ENCODE results near the gene PTPRG.

PTPRG gene

DNA sequence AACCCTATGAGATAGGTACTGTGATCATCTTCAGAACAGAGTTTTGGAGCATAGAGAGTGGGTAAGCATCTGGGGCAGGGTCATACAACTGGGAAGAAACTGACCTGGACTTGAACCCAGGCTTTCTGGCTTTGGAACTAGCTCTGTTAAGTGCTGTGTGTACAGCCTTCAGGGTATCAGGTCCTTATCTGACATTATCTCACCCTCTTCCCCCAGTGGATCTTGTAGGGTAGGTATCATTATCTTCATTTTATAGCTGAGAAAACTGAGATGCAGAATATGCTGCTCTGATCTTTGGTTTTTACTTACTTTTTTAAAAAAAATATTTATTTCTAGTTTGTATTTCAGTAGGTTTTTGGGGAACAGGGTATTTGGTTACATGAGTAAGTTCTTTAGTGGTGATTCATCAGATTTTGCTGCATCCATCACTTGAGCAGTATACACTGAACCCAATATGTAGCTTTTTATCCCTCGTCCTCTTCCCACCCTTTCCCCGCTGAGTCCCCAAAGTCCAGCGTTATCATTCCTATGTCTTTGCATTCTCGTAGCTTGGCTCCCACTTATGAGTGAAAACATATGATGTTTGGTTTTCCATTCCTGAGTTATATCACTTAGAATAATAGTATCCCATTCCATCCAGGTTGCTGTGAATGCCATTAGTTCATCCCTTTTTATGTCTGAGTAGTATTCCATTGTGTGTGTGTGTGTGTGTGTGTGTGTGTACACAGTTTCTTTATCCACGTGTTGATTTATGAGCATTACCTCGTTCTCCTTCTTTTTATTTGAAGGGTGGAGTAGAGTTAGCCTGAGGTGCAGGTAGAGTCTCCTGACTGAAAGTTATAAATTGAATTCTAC is 271.2 kb downstream of the PTPRG start:
- no peak for DNase-seq

- no peak for DNase-seq
Measured at GRCh38 chr3:61839256-61839655, 277.9 kb downstream of the PTPRG start.

DNA sequence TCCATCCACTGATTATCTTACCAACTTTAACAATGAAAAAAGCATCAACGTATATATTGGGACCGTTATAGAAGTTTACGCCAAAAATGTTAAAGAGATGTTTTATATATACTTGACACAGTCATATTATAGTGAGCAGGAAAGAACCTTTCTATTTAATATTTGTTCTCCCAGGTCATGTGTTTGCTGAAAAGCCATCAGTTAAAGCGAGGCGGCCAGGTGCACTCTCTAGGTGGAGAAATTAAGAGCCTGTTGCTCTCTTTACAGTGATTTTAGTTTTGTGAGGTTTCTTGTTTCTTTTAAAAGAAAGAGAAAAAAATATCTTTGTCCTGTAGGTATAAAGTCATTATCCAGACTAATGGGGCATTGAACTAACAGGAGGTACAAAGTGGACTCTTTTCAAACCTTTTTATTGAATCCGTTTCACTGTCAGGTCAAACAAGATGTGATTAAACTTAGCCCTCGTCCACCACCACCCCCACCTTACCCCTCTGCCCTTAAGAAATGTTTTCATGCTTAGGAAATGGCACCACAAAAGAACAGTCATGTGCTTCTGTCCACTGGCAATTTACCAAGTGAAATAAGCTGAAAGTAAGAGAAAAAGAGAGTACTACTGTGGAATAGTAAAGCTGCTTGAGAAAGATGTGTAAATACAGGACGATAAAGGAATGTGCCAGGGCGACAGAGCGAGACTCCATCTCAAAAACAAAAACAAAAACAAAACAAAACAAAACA is 279.9 kb downstream of the PTPRG start:
- no peak for DNase-seq

- DNase-seq = no peak
Measured at GRCh38 chr3:61841988-61842387, 280.6 kb downstream of the PTPRG start.

- DNase-seq = no peak
Measured at GRCh38 chr3:61844346-61844745, 283.0 kb downstream of the PTPRG start.

- DNase-seq = no peak
Measured at GRCh38 chr3:61846488-61846887, 285.1 kb downstream of the PTPRG start.

- no peak for DNase-seq
Measured at GRCh38 chr3:61847784-61848462, 286.6 kb downstream of the PTPRG start.

DNA sequence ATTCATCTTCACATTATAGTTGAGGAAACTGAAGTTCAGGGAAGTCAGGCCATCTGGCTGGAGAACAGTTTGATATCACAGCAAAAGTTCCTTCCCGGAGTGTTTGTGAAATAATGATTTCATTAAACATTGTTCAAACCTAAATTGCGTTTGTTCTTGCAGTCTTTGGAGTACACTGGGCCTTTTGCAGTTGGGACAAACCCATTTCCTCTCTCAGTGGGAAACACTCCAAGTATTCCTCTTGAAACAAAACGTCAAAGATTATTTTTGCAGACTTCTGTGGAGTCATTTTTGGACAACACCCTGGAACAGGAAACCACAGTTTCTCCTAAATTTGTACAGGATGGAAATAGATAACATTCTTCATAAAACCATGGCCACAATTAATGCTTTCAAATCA is 287.5 kb downstream of the PTPRG start:
- no peak for DNase-seq

GRCh38 chr3:61853912-61854311 is 292.5 kb downstream of the PTPRG start:
- DNase-seq = no peak

GRCh38 chr3:61855211-61855610 is 293.8 kb downstream of the PTPRG start:
- no peak for DNase-seq

DNA sequence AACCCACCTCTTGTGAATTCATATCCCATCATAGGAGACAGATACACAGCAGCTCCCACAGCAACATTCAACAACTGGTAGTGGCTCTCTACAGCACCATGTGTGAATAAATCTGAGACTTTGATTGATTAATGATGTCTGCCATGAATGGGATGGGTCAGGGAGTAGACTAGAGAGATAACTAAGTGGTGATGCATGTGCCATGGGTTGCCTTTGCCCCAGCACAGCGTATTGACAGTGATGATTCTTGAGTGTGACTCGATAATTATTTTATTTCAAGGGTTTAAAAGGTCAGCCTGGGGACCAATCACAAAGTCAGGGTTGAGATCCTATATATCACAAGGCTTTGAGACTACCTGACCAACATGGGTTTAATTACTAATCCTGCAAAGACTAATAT is 295.9 kb downstream of the PTPRG start:
- no peak for DNase-seq

- no peak for DNase-seq
Measured at GRCh38 chr3:61858054-61858453, 296.7 kb downstream of the PTPRG start.

DNA sequence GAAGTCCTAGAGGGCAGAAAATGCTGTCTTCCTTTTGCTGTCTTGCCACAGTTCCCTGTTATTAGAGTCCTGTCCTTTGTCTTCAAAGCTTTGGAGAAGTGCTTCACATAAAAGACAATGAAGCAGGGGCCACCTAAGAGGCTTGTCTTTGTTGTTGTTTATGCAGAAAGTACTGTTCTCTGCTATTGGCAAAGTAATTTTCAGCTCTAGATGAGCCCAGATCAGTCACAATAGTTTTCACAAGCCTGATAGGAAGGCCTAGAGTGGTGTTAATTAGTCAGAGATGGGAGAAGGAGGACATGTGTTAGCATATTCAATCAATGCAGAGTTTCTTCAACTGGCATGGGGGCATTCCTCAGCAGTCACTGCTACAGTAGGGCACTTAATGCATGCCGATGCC is 300.0 kb downstream of the PTPRG start:
- DNase-seq = no peak

- no peak for DNase-seq
Measured at GRCh38 chr3:61862614-61863289, 301.4 kb downstream of the PTPRG start.

- DNase-seq = no peak
Measured at GRCh38 chr3:61863579-61863978, 302.2 kb downstream of the PTPRG start.

DNA sequence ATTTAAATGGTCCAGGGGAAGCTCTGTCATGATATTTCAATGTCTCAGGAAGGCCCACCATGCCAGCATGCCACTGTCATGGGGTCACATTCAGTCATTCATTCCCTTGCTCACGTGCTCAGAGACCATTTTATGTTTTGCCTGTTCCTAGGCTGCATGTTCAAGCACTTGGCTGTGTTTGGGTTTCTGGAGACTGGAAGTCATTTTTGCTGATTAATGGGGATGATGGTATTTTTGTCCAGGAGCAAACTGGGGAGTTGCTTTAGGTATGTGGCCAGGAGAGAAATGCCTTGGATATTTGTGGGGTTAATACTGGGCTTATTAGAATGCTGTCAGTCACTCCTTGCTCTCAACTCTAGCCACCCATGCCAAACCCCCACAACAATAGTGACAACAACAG is 303.5 kb downstream of the PTPRG start:
- DNase-seq = no peak

DNA sequence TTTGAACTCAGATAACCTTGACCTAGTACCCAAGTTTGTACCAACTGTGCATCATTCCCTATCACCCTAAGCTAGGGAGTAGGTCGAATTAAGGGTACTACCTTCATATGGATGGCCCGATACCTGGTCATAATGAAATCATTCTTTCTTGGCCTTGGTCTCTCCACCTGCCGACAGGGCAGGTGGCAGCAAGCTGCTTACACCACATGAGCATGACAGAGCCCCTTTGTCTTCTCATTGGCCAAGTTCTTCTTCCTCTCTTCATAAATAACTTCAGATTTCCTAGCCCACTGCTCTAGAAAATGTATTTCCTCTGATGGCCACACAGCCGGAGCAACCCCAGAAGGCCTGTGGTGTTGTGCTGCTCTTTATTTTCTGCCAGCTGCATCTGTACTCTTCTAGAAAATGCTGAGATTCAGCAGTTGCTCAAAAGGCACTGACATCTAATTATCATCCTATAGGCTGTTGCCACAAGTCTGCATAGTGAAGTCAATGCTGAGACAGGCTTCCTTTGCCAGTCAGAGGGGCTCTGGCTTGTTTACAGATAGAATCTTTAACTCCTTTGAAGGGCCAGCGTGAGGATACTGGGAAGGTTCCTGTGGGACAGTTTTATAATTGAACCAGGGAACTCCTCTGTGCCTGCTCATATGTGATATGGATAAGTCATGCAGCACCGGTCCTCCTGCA is 304.2 kb downstream of the PTPRG start:
- no peak for DNase-seq

DNA sequence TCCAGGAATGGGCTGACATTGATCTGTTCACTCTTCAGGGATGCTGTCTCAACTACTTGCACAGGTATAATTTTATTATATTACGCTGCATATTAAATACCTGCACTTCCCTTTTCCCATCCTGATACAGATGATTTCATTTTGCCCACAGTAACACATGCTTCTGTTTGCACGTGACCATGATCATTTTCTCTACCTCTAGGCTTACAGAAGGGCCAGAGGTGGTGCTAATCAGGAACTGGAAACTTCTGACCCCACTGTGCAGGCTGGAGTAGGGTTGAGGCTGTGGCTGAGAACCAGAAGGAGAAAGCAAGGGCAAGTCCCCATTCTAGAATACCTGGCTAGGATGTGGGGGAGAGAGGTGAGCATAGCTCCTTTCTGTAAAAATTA is 304.8 kb downstream of the PTPRG start:
- no peak for DNase-seq

GRCh38 chr3:61866961-61867461 is 305.6 kb downstream of the PTPRG start:
- peak; percentile 25 to 76 for DNase-seq

DNA sequence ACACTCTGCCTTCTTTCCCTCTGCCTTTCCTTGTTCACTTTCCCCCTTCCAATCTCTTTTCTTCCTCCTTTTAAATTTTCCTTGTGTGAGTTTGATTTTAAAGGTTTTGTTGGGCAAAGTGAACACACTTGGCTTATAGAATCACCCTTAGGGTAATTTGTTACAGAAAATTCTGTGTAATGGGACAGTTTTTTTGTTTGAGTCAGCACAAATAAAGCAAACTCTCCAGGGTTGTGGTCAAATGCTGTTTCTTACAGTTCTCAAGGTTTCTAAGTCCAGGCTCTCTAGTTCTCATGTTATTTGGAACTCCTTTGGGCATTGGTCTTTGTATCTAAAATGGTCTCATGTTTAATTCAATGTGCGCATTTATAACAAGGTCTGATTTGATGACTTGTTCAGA is 307.1 kb downstream of the PTPRG start:
- DNase-seq = no peak

GRCh38 chr3:61869371-61869770 is 308.0 kb downstream of the PTPRG start:
- DNase-seq = no peak

DNA sequence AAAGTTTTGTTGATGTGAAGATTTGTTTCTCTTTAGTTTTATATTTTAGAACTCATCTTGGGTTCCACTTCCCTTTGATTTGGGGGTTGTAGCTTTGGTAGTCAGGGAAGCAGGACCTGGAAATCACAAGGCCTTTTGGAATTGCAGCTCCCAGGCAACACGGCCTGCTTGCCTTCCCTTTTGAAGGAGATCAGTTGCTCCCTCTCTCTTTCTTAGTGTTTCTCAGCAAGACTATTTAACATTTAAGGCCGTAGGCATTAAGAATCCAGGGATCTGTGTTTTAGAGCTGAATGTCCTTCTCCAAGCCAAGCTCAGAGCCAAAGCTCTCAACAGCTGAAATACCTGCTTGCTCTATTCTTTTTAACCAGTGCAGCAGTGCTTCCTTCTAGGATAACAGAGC is 310.3 kb downstream of the PTPRG start:
- DNase-seq = no peak

Measured in cerebellar nuclear complex (tissue), 1 donor.